HG03558 (cell line): ENCODE results near the gene CYP2A6.
"Not testable (repeated sequence)": the region's sequence is repeated elsewhere in the genome, so short reads cannot be mapped to it uniquely, and the experiment has no call there.

Experiments
- ATAC-seq: cut with Tn5 transposase; IDR thresholded peaks from one replicate; pipeline ENCODE4 v1.9.1; 2021; ENCODE audit warnings: moderate number of reproducible peaks; ENCODE audit not compliant: unreplicated experiment; ENCODE audit errors: extremely low read depth

The CYP2A6 gene

GRCh38 chr19:40822161-40822560 lies 28.1 kb downstream of the CYP2A6 start:
- no peak for ATAC-seq

- not testable (repeated sequence) for ATAC-seq
Measured at GRCh38 chr19:40819479-40820234, 30.6 kb downstream of the CYP2A6 start.

DNA sequence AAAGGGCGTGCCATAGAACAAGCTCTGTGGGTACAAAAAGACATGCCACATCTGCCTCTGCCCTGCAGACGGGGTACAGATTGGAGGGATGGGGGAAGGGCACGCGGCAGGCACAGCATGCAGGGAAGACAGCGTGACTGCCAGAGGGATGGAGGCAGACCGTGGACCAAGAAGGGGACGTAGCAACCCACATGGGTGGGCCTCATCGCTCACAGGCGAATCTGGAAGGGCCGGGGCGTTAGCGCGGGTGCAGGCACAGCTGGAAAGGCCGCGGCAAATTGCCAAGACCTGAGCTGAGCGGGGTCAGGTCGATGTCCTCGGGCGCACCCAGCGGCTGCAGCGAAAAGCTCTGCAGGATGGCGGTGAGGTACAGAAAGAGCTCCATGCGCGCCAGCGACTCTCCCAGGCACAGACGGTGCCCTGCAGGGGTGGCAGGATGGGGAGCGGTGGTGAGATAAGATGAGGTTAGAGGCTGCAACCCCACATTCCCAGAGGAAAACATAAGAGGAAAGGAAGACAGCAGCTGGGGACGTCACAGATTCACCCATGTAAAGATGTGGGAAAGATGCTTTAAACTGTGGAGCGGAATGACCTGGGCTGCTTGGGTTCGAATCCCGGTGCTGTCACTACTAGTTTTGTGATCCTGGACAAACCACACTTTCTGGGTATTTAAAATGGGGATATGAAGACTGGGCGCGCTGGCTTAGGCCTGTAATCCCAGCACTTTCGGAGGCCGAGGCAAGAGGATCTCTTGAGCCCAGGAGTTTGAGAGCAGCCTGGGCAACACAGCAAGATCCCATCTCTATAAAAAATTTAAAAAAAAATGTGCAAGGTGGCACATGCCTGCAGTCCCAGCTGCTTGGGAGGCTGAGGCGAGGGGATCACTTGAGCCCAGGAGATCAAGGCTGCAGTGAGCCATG lies 31.5 kb downstream of the CYP2A6 start:
- ATAC-seq: not testable (repeated sequence)

DNA sequence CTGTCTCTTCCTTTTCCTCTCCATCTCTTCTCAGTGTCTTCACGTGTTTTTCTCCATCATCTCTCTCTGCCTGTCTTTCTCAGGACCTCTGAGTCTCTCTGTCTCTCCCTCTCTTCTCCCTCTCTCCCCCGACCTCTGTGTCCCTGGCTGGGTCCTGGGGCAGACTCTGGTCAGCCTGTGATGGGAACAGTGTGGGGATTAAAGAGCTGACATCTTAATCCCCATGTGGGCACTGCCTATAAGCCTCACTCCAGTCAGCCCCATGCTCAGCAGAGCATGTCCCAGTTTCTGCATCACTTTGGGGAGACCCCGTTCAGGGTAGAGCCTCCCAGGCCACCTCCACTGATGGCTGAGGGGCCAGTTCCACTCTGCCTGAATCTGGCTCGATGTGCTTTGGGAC lies 35.0 kb downstream of the CYP2A6 start:
- ATAC-seq: no peak

- ATAC-seq: no peak
Measured at GRCh38 chr19:40813182-40813581, 37.1 kb downstream of the CYP2A6 start.

DNA sequence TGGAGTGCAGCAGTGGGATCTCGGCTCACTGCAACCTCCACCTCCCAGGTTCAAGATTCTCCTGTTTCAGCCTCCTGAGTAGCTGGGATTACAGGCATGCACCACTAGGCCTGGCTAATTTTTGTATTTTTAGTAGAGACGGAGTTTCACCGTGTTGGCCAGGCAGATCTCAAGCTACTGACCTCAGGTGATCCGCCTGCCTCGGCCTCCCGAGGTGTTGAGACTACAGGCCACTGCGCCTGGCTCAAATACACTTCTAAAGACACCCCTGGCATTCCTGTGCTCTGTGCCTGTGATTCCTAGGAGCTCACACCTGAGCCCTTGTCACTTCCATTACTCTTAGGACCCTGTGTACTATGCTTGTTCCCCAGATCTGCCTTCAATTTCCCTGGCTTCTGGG lies 37.7 kb downstream of the CYP2A6 start:
- not testable (repeated sequence) for ATAC-seq

- ATAC-seq: no peak
Measured at GRCh38 chr19:40811478-40812341, 38.5 kb downstream of the CYP2A6 start.

- not testable (repeated sequence) for ATAC-seq
Measured at GRCh38 chr19:40810649-40811408, 39.4 kb downstream of the CYP2A6 start.

DNA sequence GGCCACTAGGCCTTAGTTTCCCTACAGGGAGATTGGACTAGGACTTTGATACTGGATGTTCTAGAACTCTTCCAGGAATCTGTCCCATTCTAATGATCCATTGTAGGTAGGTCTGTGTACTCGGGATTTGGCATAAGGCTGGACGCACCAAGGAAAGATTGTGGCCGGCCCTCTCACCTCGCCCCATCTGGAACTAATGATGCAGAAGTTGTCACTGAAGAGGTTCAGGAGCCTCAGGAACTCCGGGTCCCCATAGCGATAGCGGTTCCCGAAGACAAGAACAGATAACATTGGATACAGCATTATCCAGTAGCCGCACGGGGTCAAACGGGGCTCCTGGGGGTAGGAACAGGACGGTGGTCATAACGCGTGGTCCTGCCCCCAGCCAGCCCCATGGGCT lies 40.1 kb downstream of the CYP2A6 start:
- no peak for ATAC-seq

GRCh38 chr19:40809358-40810086 lies 40.7 kb downstream of the CYP2A6 start:
- ATAC-seq: no peak

- no peak for ATAC-seq
Measured at GRCh38 chr19:40808497-40808896, 41.8 kb downstream of the CYP2A6 start.

GRCh38 chr19:40808021-40808325 lies 42.3 kb downstream of the CYP2A6 start:
- no peak for ATAC-seq

DNA sequence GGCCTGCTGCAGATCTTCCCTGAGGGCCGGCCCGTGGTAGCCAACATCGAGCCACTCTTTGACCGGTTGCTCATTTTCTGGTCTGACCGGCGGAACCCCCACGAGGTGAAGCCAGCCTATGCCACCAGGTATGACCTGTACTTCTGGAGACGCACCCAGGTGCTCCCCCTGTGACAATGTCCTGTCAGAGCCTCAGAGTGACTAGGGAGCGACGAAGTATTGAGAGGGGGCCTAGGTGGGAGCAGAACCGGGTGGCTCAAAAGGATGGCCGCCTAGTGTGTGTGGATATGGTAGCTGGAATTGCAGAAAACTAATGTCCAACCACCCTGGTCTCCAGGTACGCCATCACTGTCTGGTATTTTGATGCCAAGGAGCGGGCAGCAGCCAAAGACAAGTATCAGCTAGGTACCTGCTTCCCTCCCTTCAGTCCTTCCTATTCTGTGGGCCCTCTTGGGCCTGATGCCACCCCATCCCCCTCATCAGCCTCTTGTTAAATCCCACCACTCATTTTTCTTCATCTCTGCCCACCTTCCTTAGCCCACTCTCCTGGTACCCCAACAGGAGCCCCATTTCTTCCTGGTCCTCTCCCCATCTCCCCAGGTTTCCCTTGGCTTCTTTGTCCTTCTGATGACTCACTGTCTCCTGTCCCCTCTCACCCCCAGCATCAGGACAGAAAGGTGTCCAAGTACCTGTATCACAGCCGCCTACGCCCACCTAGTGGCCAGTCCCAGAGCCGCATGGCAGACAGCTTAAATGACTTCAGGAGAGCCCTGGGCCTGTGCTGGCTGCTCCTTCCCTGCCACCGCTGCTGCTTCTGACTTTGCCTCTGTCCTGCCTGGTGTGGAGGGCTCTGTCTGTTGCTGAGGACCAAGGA lies 42.9 kb downstream of the CYP2A6 start:
- no peak for ATAC-seq

GRCh38 chr19:40806423-40807146 lies 43.7 kb downstream of the CYP2A6 start:
- no peak for ATAC-seq

- ATAC-seq: no peak
Measured at GRCh38 chr19:40805258-40805868, 44.9 kb downstream of the CYP2A6 start.

- ATAC-seq: no peak
Measured at GRCh38 chr19:40804783-40805242, 45.4 kb downstream of the CYP2A6 start.
